Measurements from ENCODE around the gene DHX30. TPM values are rescaled to one million over a fixed set of nuclear protein-coding genes. Genes with fewer than 3 reads are reported as not detected.

The DHX30 gene
- total and polyA plus RNA-seq, 7 experiments from 2014 or later: 27.8 to 103 (median 80.1) TPM

- intact Hi-C loops (cut with micrococcal nuclease): no loop called here
- peaks cover 0 to 5% (median 0%) of the 10 kb centered on the region in 7 donors for H3K4me1 Mint-ChIP-seq
- Histone ChIP-seq H3K27ac (ENCODE audit: low read depth, low read length) (no peak overlapping the region), H3K36me3 (ENCODE audit: control insufficient read depth in 2 of 3, insufficient read depth in 3 of 3, low read length in 3 of 3) (peaks cover 0 to 37% (median 3%) of the 10 kb centered on the region in 3 experiments), H3K27me3 (ENCODE audit: control insufficient read depth in 2 of 2, insufficient read depth in 2 of 2, low read length in 2 of 2) (no peaks in the 10 kb centered on the region), H3K9me3 (ENCODE audit: control insufficient read depth in 2 of 3, low read length in 3 of 3) (no peaks in the 10 kb centered on the region), H3K4me1 (ENCODE audit: control insufficient read depth in 2 of 2, insufficient read depth in 2 of 2, low read length in 2 of 2) (no peaks in the 10 kb centered on the region), H3K4me3 (ENCODE audit: low read length) (no peak overlapping the region)
- no peak overlapping the region for H3K4me3 Mint-ChIP-seq
- POLR2A ChIA-PET: no interaction called here
- H3K9me3 Mint-ChIP-seq: no peaks in the 10 kb centered on the region
- DNase-seq: no peak
- no peaks in the 10 kb centered on the region for H3K27me3 Mint-ChIP-seq
- H3K36me3 Mint-ChIP-seq: peaks cover 0 to 11% (median 0%) of the 10 kb centered on the region in 5 donors
- peak overlapping the region in 4 of 9 donors; percentile 18 to 64 (median 24) for H3K27ac Mint-ChIP-seq
- ATAC-seq: no peak
- CTCF ChIA-PET: no interaction called here
Observed at GRCh38 chr3:47855461-47856383, 52.8 kb downstream of the DHX30 start.

DNA sequence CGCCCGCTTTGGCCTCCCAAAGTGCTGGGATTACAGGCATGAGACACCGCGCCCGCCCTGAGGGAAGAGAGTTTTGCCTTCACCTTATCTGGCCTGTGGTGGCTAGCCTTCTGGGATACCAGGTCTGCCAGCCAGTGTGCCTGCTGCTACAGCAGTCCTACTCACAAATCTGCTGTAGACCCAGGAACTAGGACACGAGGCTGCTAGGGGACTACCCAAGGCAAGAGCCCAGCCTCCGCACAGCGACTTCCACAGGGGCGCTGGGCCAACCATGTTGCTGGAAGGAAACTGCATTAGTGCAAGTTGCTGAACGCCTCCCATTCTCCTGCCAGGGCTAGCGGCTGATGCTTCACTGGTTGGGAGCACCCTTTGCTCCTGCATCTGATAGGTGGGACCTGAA lies 53.7 kb downstream of the DHX30 start:
- no peak overlapping the region for H3K4me3 Mint-ChIP-seq
- no peaks in the 10 kb centered on the region for H3K27me3 ChIP-seq (ENCODE audit: control insufficient read depth in 2 of 2, insufficient read depth in 2 of 2, low read length in 2 of 2)
- H3K9me3 ChIP-seq (ENCODE audit: control insufficient read depth in 2 of 3, low read length in 3 of 3): no peaks in the 10 kb centered on the region
- peak overlapping the region in 1 of 9 donors; percentile 64 for H3K27ac Mint-ChIP-seq
- no peaks in the 10 kb centered on the region for H3K27me3 Mint-ChIP-seq
- no peak overlapping the region for H3K27ac ChIP-seq (ENCODE audit: low read depth, low read length)
- H3K9me3 Mint-ChIP-seq: no peaks in the 10 kb centered on the region
- peaks cover 0 to 32% (median 3%) of the 10 kb centered on the region in 3 experiments for H3K36me3 ChIP-seq (ENCODE audit: control insufficient read depth in 2 of 3, insufficient read depth in 3 of 3, low read length in 3 of 3)
- no peak for ATAC-seq
- no peak for DNase-seq
- ChIA-PET POLR2A (no interaction called here), CTCF (no interaction called here)
- H3K4me1 ChIP-seq (ENCODE audit: control insufficient read depth in 2 of 2, insufficient read depth in 2 of 2, low read length in 2 of 2): no peaks in the 10 kb centered on the region
- H3K4me3 ChIP-seq (ENCODE audit: low read length): no peak overlapping the region
- peaks cover 0 to 11% (median 0%) of the 10 kb centered on the region in 5 donors for H3K36me3 Mint-ChIP-seq
- intact Hi-C loops (cut with micrococcal nuclease): no loop called here
- H3K4me1 Mint-ChIP-seq: peaks cover 0 to 5% (median 0%) of the 10 kb centered on the region in 7 donors

- ChIA-PET POLR2A (no interaction called here), CTCF (no interaction called here)
- Mint-ChIP-seq H3K36me3 (peaks cover 0 to 11% (median 0%) of the 10 kb centered on the region in 5 donors), H3K4me1 (peaks cover 0 to 2% (median 0%) of the 10 kb centered on the region in 7 donors), H3K27ac (no peak overlapping the region), H3K9me3 (no peaks in the 10 kb centered on the region), H3K27me3 (no peaks in the 10 kb centered on the region), H3K4me3 (no peak overlapping the region)
- intact Hi-C loops (cut with micrococcal nuclease): no loop called here
- Histone ChIP-seq H3K4me1 (ENCODE audit: control insufficient read depth in 2 of 2, insufficient read depth in 2 of 2, low read length in 2 of 2) (no peaks in the 10 kb centered on the region), H3K27me3 (ENCODE audit: control insufficient read depth in 2 of 2, insufficient read depth in 2 of 2, low read length in 2 of 2) (no peaks in the 10 kb centered on the region), H3K9me3 (ENCODE audit: control insufficient read depth in 2 of 3, low read length in 3 of 3) (no peaks in the 10 kb centered on the region), H3K4me3 (ENCODE audit: low read length) (no peak overlapping the region), H3K27ac (ENCODE audit: low read depth, low read length) (no peak overlapping the region), H3K36me3 (ENCODE audit: control insufficient read depth in 2 of 3, insufficient read depth in 3 of 3, low read length in 3 of 3) (peaks cover 0 to 32% (median 3%) of the 10 kb centered on the region in 3 experiments)
- no peak for DNase-seq
- no peak for ATAC-seq
Observed at GRCh38 chr3:47857151-47857550, 54.2 kb downstream of the DHX30 start.

DNA sequence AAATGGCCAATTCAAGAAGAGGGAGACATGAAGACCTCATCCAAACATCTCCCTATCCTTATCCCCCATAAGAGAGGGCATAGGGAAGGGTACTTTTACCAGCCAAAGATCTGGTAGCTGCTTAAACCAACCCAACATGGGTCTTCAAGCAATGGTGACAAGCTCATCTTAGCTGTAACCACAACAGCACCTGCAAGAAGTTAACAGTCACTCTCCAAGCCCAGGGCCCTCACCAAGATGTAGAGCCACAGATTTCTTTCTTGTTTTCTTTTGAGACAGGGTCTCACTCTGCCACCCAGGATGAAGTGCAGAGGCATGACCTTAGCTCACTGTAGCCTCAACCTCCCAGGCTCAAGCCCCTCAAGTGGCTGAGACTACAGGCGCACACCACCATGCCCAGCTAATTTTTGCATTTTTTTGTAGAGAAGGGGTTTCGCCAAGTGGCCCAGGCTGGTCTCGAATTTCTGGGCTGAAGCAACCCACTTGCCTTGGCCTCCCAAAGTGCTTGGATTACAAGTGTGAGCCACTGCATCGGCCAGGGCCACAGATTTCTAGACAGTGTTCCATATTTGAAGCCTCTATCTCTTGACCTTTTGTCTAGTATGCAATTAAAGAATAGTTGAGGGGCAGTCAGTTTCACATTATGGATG lies 57.1 kb downstream of the DHX30 start:
- ChIA-PET CTCF (interaction anchor here (1.6 kb wide), 1 partner anchor 35 kb away, joined by 4 read pairs; no protein-coding TSS in a partner anchor), POLR2A (no interaction called here)
- intact Hi-C loops (cut with micrococcal nuclease): no loop called here
- Histone ChIP-seq H3K36me3 (ENCODE audit: control insufficient read depth in 2 of 3, insufficient read depth in 3 of 3, low read length in 3 of 3) (peaks cover 0 to 28% (median 3%) of the 10 kb centered on the region in 3 experiments), H3K4me3 (ENCODE audit: low read length) (no peak overlapping the region), H3K27ac (ENCODE audit: low read depth, low read length) (no peak overlapping the region), H3K27me3 (ENCODE audit: control insufficient read depth in 2 of 2, insufficient read depth in 2 of 2, low read length in 2 of 2) (no peaks in the 10 kb centered on the region), H3K9me3 (ENCODE audit: control insufficient read depth in 2 of 3, low read length in 3 of 3) (no peaks in the 10 kb centered on the region), H3K4me1 (ENCODE audit: control insufficient read depth in 2 of 2, insufficient read depth in 2 of 2, low read length in 2 of 2) (no peaks in the 10 kb centered on the region)
- Mint-ChIP-seq H3K4me1 (peaks cover 0 to 2% (median 0%) of the 10 kb centered on the region in 7 donors), H3K27ac (peak overlapping the region in 1 of 9 donors; percentile 30), H3K36me3 (peaks cover 0 to 12% (median 0%) of the 10 kb centered on the region in 5 donors), H3K9me3 (no peaks in the 10 kb centered on the region), H3K27me3 (no peaks in the 10 kb centered on the region), H3K4me3 (no peak overlapping the region)
- DNase-seq (no peak), ATAC-seq (no peak)

DNA sequence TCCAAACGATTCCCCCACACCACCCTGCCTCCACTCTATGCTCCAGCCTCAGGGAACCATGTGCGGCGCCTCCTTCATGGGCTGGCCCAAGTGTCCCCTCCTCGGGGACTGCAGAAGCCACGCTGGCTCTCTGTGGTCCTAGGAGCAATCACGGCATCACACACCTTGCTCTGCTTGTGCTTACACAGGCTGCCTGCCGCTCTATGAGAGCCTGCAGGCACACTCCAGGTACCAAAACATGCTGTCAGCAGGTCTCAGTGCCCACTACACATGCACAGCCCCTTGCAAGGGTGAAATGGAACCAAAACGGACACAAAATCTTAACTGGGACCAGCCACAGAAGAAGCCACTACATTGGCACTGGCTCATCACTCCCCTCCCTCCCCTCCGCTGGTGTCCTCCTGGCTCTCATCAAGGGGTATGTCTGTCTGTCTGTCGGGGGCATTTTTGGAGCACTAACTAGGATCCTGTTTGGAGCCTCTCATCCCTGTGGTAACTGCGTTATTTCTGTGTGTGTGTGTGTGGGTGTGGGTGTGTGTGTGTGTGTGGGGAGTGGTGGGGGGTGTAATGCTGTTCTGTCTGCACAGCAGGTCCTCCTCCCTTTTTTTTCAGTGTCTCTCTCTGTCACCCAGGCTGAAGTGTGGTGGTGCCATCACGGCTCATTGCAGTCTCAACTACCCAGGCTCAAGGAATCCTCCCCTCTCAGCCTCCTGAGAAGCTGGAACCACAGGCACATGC lies 60.6 kb downstream of the DHX30 start:
- DNase-seq (no peak), ATAC-seq (no peak)
- POLR2A ChIA-PET: no interaction called here
- Histone ChIP-seq H3K4me3 (ENCODE audit: low read length) (no peak overlapping the region), H3K9me3 (ENCODE audit: control insufficient read depth in 2 of 3, low read length in 3 of 3) (no peaks in the 10 kb centered on the region), H3K27me3 (ENCODE audit: control insufficient read depth in 2 of 2, insufficient read depth in 2 of 2, low read length in 2 of 2) (no peaks in the 10 kb centered on the region), H3K4me1 (ENCODE audit: control insufficient read depth in 2 of 2, insufficient read depth in 2 of 2, low read length in 2 of 2) (no peaks in the 10 kb centered on the region), H3K36me3 (ENCODE audit: control insufficient read depth in 2 of 3, insufficient read depth in 3 of 3, low read length in 3 of 3) (peaks cover 0 to 32% (median 0%) of the 10 kb centered on the region in 3 experiments), H3K27ac (ENCODE audit: low read depth, low read length) (no peak overlapping the region)
- intact Hi-C loops (cut with micrococcal nuclease): no loop called here
- no peaks in the 10 kb centered on the region for H3K4me1 Mint-ChIP-seq
- H3K27me3 Mint-ChIP-seq: no peaks in the 10 kb centered on the region
- H3K4me3 Mint-ChIP-seq: no peak overlapping the region
- peaks cover 4 to 23% (median 11%) of the 10 kb centered on the region in 5 donors for H3K36me3 Mint-ChIP-seq
- H3K27ac Mint-ChIP-seq: no peak overlapping the region
- no peaks in the 10 kb centered on the region for H3K9me3 Mint-ChIP-seq
- CTCF ChIA-PET: interaction anchor here (0.6 kb wide), 1 partner anchor 40 kb away, joined by 3 read pairs; no protein-coding TSS in a partner anchor

DNA sequence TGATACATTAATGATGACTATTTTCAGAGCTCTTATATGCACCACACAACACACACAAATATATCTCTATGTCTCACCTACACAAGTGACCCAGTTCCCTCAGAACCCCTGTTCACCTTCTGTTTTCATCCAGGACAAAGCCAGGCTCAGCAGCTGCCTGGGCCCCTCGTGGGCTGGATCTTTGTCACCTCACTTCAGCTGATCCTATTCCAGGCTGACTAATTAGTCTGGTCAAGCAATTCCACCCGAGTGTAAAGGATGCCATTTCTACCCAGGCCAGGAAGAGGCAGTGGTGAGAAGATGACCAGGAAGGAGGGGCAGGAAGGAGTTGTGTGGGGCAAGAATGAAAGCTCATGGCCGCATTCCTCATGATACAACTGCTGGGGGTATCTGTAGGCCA lies 62.3 kb downstream of the DHX30 start:
- no peak overlapping the region for H3K4me3 ChIP-seq (ENCODE audit: low read length)
- DNase-seq: no peak
- peaks cover 11 to 39% (median 11%) of the 10 kb centered on the region in 5 donors for H3K36me3 Mint-ChIP-seq
- H3K27me3 Mint-ChIP-seq: no peaks in the 10 kb centered on the region
- H3K9me3 ChIP-seq (ENCODE audit: control insufficient read depth in 2 of 3, low read length in 3 of 3): no peaks in the 10 kb centered on the region
- H3K27ac ChIP-seq (ENCODE audit: low read depth, low read length): no peak overlapping the region
- H3K27me3 ChIP-seq (ENCODE audit: control insufficient read depth in 2 of 2, insufficient read depth in 2 of 2, low read length in 2 of 2): no peaks in the 10 kb centered on the region
- ATAC-seq: no peak
- CTCF ChIA-PET: no interaction called here
- peaks cover 3 to 38% (median 10%) of the 10 kb centered on the region in 3 experiments for H3K36me3 ChIP-seq (ENCODE audit: control insufficient read depth in 2 of 3, insufficient read depth in 3 of 3, low read length in 3 of 3)
- H3K4me1 ChIP-seq (ENCODE audit: control insufficient read depth in 2 of 2, insufficient read depth in 2 of 2, low read length in 2 of 2): no peaks in the 10 kb centered on the region
- POLR2A ChIA-PET: no interaction called here
- H3K4me3 Mint-ChIP-seq: no peak overlapping the region
- H3K4me1 Mint-ChIP-seq: no peaks in the 10 kb centered on the region
- H3K9me3 Mint-ChIP-seq: no peaks in the 10 kb centered on the region
- no peak overlapping the region for H3K27ac Mint-ChIP-seq
- intact Hi-C loops (cut with micrococcal nuclease): no loop called here

Data from naive thymus-derived CD4-positive, alpha-beta T cell (primary cell).